ENCODE results near the gene ZNF800.

The ZNF800 gene

DNA sequence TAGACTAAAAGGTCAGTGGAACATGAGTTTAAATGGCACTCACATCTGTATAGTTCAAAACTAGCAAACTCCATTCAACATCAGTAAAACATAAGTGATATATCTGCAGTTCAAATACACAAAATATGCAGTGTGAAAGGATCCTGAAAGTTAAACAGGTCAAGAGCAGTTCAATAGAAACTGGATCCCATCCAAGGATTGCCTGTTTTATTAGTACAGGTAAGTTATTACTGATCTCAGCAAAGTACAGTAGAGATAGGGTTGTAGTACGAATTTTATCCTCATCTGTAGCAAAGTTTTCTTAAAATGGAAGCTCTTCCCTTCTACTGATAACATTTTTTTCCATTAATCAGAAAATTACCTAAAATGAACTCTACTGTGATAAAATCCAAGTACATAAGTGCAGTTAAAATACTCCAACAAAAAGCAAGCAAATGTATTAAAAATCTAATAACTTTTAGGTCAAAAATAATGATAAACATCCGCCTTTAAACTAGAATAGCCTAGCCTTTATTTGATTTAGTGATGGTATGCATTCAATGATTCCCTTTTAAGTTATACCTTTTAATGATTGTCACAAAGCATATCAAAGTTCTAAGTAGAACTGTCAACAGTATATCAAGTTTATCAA lies 2.2 kb downstream of the ZNF800 start:
- no peak for DNase-seq

GRCh38 chr7:127389321-127389720 lies 3.2 kb downstream of the ZNF800 start:
- no peak for DNase-seq

DNA sequence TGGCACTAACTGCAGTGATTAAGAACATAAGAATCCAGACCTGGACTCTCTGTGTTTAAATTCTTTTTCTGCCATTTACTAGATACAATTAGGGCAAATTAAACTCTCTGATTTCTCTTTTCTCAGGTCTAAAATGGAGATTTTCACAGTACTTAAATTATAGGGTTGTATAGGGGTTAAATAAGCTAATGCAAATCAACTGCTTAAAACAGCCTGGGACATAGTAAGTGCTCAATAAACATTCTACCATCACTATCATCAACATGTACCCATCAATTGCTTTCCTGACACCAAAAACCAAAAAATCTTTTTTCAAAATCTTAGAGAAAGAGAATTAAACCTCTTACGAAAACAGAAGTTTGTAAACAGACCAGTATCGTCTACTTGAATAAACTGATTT lies 4.5 kb downstream of the ZNF800 start:
- no peak for DNase-seq

- no peak for DNase-seq
These were observed 9.2 kb downstream of the ZNF800 start for GRCh38 chr7:127383123-127383835.

GRCh38 chr7:127382301-127383085 lies 10.0 kb downstream of the ZNF800 start:
- DNase-seq = no peak

- DNase-seq = no peak
These were observed 12.0 kb downstream of the ZNF800 start for GRCh38 chr7:127380479-127380878.

DNA sequence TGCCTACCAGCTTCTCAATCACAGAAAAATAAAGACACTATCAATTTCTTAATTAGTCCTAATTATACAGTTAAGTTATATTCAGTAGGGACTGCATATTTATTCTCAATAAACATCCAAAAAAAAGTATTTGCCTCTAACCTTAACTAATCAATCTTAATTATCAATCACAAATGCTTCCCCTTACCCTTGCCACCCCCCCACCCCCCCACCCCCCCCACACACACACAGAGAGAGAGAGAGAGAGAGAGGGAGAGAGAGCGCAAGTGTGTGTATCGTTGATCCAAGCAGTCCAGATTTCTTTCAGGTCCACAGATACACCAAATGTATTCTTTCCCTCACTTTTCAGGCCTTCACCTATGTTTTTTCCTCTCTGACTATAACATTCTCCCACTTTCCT lies 12.9 kb downstream of the ZNF800 start:
- DNase-seq = no peak

- no peak for DNase-seq
These were observed 14.0 kb downstream of the ZNF800 start for GRCh38 chr7:127378537-127378936.

- no peak for DNase-seq
These were observed 15.1 kb downstream of the ZNF800 start for GRCh38 chr7:127377425-127377824.

- DNase-seq = no peak
These were observed 16.9 kb downstream of the ZNF800 start for GRCh38 chr7:127375631-127376030.

DNA sequence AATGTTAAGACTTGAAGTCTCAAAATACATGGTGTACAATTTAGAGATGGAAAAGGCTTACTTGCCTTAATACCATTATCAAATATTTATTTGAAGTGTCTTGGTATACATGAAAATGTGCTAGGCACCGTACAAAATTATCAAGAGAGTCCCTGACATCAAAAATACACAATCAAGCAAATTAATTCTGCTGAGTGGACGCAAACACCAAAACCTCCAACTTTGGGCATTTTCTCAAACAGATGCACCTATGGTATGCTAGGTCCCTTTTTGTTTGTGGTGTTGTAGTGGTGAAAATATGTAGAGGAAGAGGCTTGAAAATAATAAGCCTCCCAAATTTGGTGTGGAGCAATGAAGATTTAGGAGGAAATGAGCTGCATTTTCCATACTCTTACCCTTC lies 24.8 kb downstream of the ZNF800 start:
- no peak for DNase-seq

GRCh38 chr7:127366680-127367079 lies 25.8 kb downstream of the ZNF800 start:
- DNase-seq = no peak

DNA sequence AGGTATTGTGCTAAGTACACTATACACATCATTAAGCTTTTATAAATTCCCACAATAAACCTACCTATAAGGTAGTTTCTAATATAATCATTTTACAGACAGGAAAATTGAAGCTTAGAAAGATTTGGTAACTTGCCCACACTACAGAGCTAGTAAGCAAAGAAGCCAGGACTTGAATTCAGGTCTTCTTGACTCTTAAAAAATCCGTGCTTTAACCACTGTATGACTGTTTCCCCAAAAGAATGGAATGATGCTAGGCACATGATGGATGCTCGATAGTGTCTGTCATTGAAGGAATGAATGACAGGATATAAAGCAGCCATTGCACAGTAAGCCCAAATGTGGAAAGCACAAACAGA lies 26.6 kb downstream of the ZNF800 start:
- no peak for DNase-seq

DNA sequence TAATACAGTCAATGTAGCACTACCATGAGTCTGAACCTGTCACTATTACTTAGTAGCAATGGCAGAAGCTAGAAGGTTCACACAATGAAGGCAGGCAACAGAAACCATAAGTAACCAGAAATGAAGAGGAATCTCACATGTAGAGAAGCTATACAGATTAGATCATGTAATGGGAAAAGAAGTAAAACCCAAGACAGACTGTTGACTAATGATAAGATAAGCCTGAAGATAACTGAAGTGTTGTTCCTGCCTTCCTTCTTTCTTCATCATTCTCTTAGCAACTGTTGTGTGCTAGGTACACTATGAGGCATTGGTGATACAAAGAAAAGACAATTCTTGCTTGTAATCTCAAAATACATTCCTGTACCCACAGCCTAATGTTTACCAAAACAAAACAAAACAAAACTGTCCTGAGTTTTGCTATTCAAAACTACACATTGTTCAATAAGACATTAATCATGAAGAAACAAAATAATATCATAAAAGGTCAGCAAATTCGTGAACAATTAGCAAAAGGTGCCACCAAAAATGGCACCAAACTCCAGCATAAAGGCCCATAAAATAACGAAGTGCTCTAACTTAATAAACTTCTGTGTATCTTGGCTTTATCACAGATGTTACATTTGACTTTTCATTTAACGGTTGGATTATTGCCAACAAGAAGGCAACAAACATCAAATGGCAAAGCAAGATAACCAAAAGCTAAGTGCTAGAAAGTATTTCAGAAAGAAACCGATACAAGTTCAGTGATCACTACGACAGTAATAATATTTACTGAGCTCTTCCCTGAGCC lies 27.1 kb downstream of the ZNF800 start:
- DNase-seq = no peak

GRCh38 chr7:127362364-127363027 lies 30.0 kb downstream of the ZNF800 start:
- no peak for DNase-seq

- DNase-seq = no peak
These were observed 30.8 kb downstream of the ZNF800 start for GRCh38 chr7:127361736-127362135.

DNA sequence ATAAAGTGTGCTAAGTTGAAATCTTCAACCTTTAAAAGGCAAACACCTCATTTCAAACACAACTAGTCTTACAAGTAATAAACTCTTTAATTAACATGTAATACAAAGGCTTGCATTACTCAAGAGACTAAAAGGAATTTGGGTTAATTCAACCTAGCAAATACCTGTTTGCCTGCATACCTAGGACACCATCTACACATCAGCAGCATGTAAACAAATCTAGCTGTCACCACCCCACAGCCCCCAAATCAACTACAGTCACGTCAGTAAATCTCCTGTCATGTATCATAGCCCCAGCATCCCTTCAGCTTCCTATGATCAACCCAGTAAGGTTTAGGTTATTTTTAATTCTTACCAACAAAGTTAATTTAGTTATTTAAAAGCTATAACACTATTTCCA lies 33.5 kb downstream of the ZNF800 start:
- no peak for DNase-seq

DNA sequence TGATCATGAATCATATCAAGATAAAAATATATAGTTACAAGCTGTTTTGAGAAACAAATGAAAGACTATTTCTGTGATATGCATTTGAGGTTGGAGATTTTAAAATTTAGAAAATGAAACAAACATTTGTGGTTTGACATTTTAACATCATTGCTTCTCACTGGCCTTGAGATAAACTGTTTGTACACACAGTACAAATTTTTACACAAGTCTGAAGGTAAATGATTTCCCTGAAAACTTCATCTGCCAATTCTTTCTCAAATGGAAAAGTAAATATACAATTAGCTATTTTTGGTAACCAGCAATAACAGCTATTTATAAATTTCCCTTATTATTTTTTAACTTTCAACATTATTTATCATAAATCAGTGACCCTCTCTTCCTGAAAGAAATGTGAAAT lies 38.6 kb downstream of the ZNF800 start:
- no peak for DNase-seq

DNA sequence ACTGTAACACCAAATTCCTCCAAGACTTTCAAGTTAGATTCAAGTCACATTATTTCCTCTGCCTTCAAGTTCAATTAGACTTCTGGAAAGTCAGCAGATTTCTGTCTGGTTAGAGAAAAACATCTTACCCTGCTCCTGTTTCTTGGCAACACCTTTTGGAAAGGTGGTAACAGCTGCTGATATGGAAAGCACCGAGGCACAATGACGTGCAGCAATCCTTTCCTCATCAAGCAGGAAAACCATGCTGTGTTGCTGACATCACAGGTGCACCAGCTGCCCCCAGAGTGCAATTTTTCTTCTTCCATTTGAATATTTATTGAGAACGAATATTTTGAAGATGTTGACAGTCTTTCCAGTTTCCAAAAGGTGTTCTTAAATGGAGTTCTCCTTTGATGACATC lies 41.9 kb downstream of the ZNF800 start:
- DNase-seq = no peak

GRCh38 chr7:127349881-127350280 lies 42.6 kb downstream of the ZNF800 start:
- no peak for DNase-seq

DNA sequence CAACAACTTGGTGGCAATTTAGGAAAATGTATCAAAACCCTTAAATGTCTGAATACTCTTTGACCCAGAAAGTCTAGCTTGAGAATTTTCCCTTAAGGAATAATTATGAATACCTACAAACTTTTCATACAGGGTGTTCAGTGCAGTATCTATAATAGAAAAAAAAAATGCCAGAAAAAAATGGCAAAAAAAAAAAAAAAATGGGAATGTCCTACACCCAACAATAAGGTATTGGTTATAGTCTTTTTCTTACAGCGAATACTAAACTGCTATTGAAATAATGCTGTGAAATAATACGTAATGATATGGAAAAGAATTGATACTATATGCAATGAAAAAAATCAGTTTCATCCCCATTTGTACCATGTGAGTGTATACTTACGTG lies 44.3 kb downstream of the ZNF800 start:
- no peak for DNase-seq

DNA sequence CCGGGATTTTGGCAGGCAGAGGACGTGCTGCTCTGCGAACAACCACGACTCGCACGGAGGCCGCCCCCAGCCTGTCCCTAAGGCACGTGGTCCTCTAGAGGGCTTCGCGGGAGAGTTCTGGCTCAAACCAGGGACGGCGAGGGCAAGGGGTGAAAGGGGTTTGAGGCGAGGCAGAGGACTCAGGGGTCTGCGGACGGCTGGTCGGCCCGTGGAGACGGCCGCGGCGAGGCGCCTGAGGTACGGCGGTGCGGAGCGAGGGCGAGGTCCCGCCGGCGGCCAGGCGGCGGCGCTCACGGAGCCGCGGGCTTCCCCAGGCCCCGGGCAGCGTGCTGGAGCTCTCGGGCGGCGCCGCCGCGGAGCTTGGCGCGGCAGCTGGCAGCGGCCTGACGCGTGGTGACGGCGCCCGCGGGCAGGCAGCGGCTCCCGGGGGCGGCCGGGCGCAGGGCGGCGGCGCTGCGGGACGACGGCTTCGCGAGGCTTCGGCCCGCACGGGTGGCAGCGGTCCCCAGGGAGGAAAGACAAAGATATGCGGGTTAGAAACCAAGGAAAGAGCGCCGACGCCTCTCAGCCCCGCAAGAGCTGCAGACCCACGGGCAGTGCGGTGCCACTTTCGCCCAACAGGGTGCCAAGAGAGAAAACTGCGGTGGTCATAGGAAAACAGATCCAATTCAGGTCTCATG lies 44.8 kb downstream of the ZNF800 start:
- DNase-seq = peak; percentile 65 to 67

Measured in activated CD4-positive, alpha-beta T cell treated with anti-CD3 and anti-CD28 coated beads for 4 hours (primary cell).